Naive B cell (primary cell): ENCODE results near the gene CDC34. TPM values are rescaled to one million over a fixed set of nuclear protein-coding genes. Genes with fewer than 3 reads are reported as not detected.

Experiments
- ATAC-seq, 2 donors: fragments of 150-1000 bp; cut with Tn5 transposase; 2 replicates each; pipeline ENCODE4 v1.10.0; 2021; ENCODE audit warnings: low read depth in 2 of 2, mild to moderate bottlenecking in 2 of 2, moderate library complexity in 2 of 2
- DNase-seq: peaks from one replicate; pipeline ENCODE4 v3.0.0; 2022
- H3K27ac Mint-ChIP-seq, 6 donors: one replicate each; pipeline ENCODE4 v1.8.0; 2020 to 2022; ENCODE audit warnings: mild to moderate bottlenecking in 6 of 6, mixed read lengths in 6 of 6, moderate library complexity in 5 of 6, inconsistent platforms in 2 of 6
- H3K27me3 Mint-ChIP-seq, 3 donors: one replicate each; pipeline ENCODE4 v1.8.0; 2021 to 2022; ENCODE audit warnings: mixed read lengths in 3 of 3, mild to moderate bottlenecking in 1 of 3
- H3K36me3 Mint-ChIP-seq, 2 donors: one replicate each; pipeline ENCODE4 v1.8.0; 2020 to 2022; ENCODE audit warnings: mixed read lengths in 2 of 2, inconsistent platforms in 1 of 2, mild to moderate bottlenecking in 1 of 2
- H3K4me1 Mint-ChIP-seq, 3 donors: one replicate each; pipeline ENCODE4 v1.8.0; 2020 to 2022; ENCODE audit warnings: mixed read lengths in 3 of 3, inconsistent platforms in 1 of 3, mild to moderate bottlenecking in 1 of 3, moderate library complexity in 1 of 3
- H3K4me3 Mint-ChIP-seq, 8 donors: one replicate each; pipeline ENCODE4 v1.8.0; 2020 to 2022; ENCODE audit warnings: mild to moderate bottlenecking in 8 of 8, mixed read lengths in 8 of 8, moderate library complexity in 8 of 8, inconsistent platforms in 2 of 8
- H3K9me3 Mint-ChIP-seq, 7 donors: one replicate each; pipeline ENCODE4 v1.8.0; 2020 to 2022; ENCODE audit warnings: mixed read lengths in 7 of 7, mild to moderate bottlenecking in 5 of 7, inconsistent platforms in 2 of 7, moderate library complexity in 1 of 7
- polyA plus RNA-seq, 6 donors: library from polyadenylated mRNA; unstranded; fragments of 300-500 nt; fragmentation: Illumina TruSeq; gene quantifications; one replicate each; pipeline ENCODE4 v1.2.3, GENCODE V29; 2021; ENCODE audit warnings: low read depth in 6 of 6

CDC34 gene
- polyA plus RNA-seq, 6 donors from 2014 or later: 17.7 to 30.6 (median 19.4) TPM

GRCh38 chr19:493391-494170 is 38.0 kb upstream of the CDC34 start:
- Mint-ChIP-seq H3K27ac (peak overlapping the region in 2 of 6 donors; percentile 68 to 86), H3K4me3 (no peak overlapping the region), H3K4me1 (peaks cover 11 to 13% (median 12%) of the 10 kb centered on the region in 3 donors), H3K36me3 (no peaks in the 10 kb centered on the region), H3K9me3 (no peaks in the 10 kb centered on the region), H3K27me3 (peaks cover 0 to 17% (median 13%) of the 10 kb centered on the region in 3 donors)
- DNase-seq (no peak), ATAC-seq (no peak)

- H3K9me3 Mint-ChIP-seq: peaks cover 0 to 3% (median 0%) of the 10 kb centered on the region in 7 donors
- H3K4me3 Mint-ChIP-seq: no peak overlapping the region
- peaks cover 0 to 6% of the 10 kb centered on the region in 2 donors for H3K36me3 Mint-ChIP-seq
- peaks cover 5 to 23% (median 22%) of the 10 kb centered on the region in 3 donors for H3K27me3 Mint-ChIP-seq
- peaks cover 16 to 18% (median 17%) of the 10 kb centered on the region in 3 donors for H3K4me1 Mint-ChIP-seq
- ATAC-seq (no peak), DNase-seq (no peak)
- H3K27ac Mint-ChIP-seq: no peak overlapping the region
Measured at GRCh38 chr19:494171-495080, 37.1 kb upstream of the CDC34 start.

- Mint-ChIP-seq H3K27ac (no peak overlapping the region), H3K4me1 (peaks cover 15 to 19% (median 17%) of the 10 kb centered on the region in 3 donors), H3K27me3 (peaks cover 7 to 26% (median 26%) of the 10 kb centered on the region in 3 donors), H3K36me3 (peaks cover 0 to 9% of the 10 kb centered on the region in 2 donors), H3K4me3 (no peak overlapping the region), H3K9me3 (peaks cover 0 to 4% (median 0%) of the 10 kb centered on the region in 7 donors)
- DNase-seq: no peak
- no peak for ATAC-seq
Measured at GRCh38 chr19:495081-495401, 36.5 kb upstream of the CDC34 start.

GRCh38 chr19:495402-496111 is 36.0 kb upstream of the CDC34 start:
- Mint-ChIP-seq H3K4me1 (peaks cover 13 to 19% (median 17%) of the 10 kb centered on the region in 3 donors), H3K9me3 (peaks cover 0 to 4% (median 0%) of the 10 kb centered on the region in 7 donors), H3K4me3 (peak overlapping the region in 2 of 8 donors; percentile 37 to 67), H3K36me3 (peaks cover 0 to 9% of the 10 kb centered on the region in 2 donors), H3K27me3 (peaks cover 7 to 26% (median 26%) of the 10 kb centered on the region in 3 donors), H3K27ac (peak overlapping the region in 2 of 6 donors; percentile 18 to 82)
- DNase-seq: no peak
- peak; percentile 33 to 47 for ATAC-seq

- H3K9me3 Mint-ChIP-seq: peaks cover 0 to 4% (median 0%) of the 10 kb centered on the region in 7 donors
- H3K27ac Mint-ChIP-seq: peak within 1 kb of the TSS in 2 of 6 donors; percentile 18 to 82
- DNase-seq: no peak
- H3K4me1 Mint-ChIP-seq: peaks cover 13 to 19% (median 17%) of the 10 kb centered on the region in 3 donors
- H3K27me3 Mint-ChIP-seq: peaks cover 7 to 26% (median 26%) of the 10 kb centered on the region in 3 donors
- no peak for ATAC-seq
- peaks cover 0 to 9% of the 10 kb centered on the region in 2 donors for H3K36me3 Mint-ChIP-seq
- H3K4me3 Mint-ChIP-seq: peak within 1 kb of the TSS in 4 of 8 donors; percentile 10 to 67 (median 32)
Measured at GRCh38 chr19:496112-496665, 35.4 kb upstream of the CDC34 start, which contains the start of gene MADCAM1. Gene MADCAM1, plus strand, starts transcription at chr19:496486. Its CDS starts 14 bp downstream, at chr19:496500.

GRCh38 chr19:496986-497385 is 34.6 kb upstream of the CDC34 start:
- Mint-ChIP-seq H3K36me3 (peaks cover 0 to 9% of the 10 kb centered on the region in 2 donors), H3K4me1 (peaks cover 13 to 19% (median 17%) of the 10 kb centered on the region in 3 donors), H3K9me3 (peaks cover 0 to 4% (median 0%) of the 10 kb centered on the region in 7 donors), H3K27ac (no peak overlapping the region), H3K27me3 (peaks cover 7 to 26% (median 26%) of the 10 kb centered on the region in 3 donors), H3K4me3 (peak overlapping the region in 1 of 8 donors; percentile 32)
- DNase-seq (no peak), ATAC-seq (no peak)

- Mint-ChIP-seq H3K4me1 (peaks cover 16 to 19% (median 19%) of the 10 kb centered on the region in 3 donors), H3K4me3 (peak overlapping the region in 3 of 8 donors; percentile 10 to 32 (median 26))
Measured at GRCh38 chr19:497491-497868, 34.1 kb upstream of the CDC34 start.

GRCh38 chr19:497869-498510 is 33.6 kb upstream of the CDC34 start:
- Mint-ChIP-seq H3K27ac (peak overlapping the region in 1 of 6 donors; percentile 59), H3K36me3 (peaks cover 0 to 9% of the 10 kb centered on the region in 2 donors), H3K27me3 (peaks cover 7 to 26% (median 26%) of the 10 kb centered on the region in 3 donors), H3K4me1 (peaks cover 21 to 22% (median 21%) of the 10 kb centered on the region in 3 donors), H3K9me3 (peaks cover 0 to 4% (median 0%) of the 10 kb centered on the region in 7 donors), H3K4me3 (peak overlapping the region in 5 of 8 donors; percentile 3 to 56 (median 47))
- no peak for DNase-seq
- peak in 1 of 2 donors; percentile 24 for ATAC-seq

More at GRCh38 chr19:497491-497868, 34.1 kb upstream of the CDC34 start:
- H3K27me3 Mint-ChIP-seq: peaks cover 7 to 26% (median 26%) of the 10 kb centered on the region in 3 donors
- no peak overlapping the region for H3K27ac Mint-ChIP-seq
- peak; percentile 25 to 30 for ATAC-seq
- H3K9me3 Mint-ChIP-seq: peaks cover 0 to 4% (median 0%) of the 10 kb centered on the region in 7 donors
- peaks cover 0 to 9% of the 10 kb centered on the region in 2 donors for H3K36me3 Mint-ChIP-seq
- DNase-seq: no peak

GRCh38 chr19:498511-498891 is 33.1 kb upstream of the CDC34 start:
- Mint-ChIP-seq H3K9me3 (peaks cover 0 to 4% (median 0%) of the 10 kb centered on the region in 7 donors), H3K27me3 (peaks cover 7 to 26% (median 26%) of the 10 kb centered on the region in 3 donors), H3K4me1 (peaks cover 20 to 23% (median 21%) of the 10 kb centered on the region in 3 donors), H3K36me3 (peaks cover 0 to 9% of the 10 kb centered on the region in 2 donors), H3K4me3 (peak overlapping the region in 3 of 8 donors; percentile 29 to 56 (median 51)), H3K27ac (peak overlapping the region in 1 of 6 donors; percentile 59)
- ATAC-seq (no peak), DNase-seq (no peak)

- peaks cover 0 to 9% of the 10 kb centered on the region in 2 donors for H3K36me3 Mint-ChIP-seq
- no peak for DNase-seq
- no peak for ATAC-seq
- H3K27me3 Mint-ChIP-seq: peaks cover 7 to 26% (median 26%) of the 10 kb centered on the region in 3 donors
- peaks cover 16 to 23% (median 16%) of the 10 kb centered on the region in 3 donors for H3K4me1 Mint-ChIP-seq
- peaks cover 0 to 4% (median 0%) of the 10 kb centered on the region in 7 donors for H3K9me3 Mint-ChIP-seq
- peak overlapping the region in 2 of 6 donors; percentile 27 to 59 for H3K27ac Mint-ChIP-seq
- peak overlapping the region in 3 of 8 donors; percentile 32 to 61 (median 57) for H3K4me3 Mint-ChIP-seq
Measured at GRCh38 chr19:498977-499623, 32.5 kb upstream of the CDC34 start.

- Mint-ChIP-seq H3K9me3 (peaks cover 0 to 4% (median 0%) of the 10 kb centered on the region in 7 donors), H3K36me3 (peaks cover 0 to 9% of the 10 kb centered on the region in 2 donors), H3K4me3 (peak overlapping the region in 1 of 8 donors; percentile 18), H3K4me1 (peaks cover 16 to 34% (median 22%) of the 10 kb centered on the region in 3 donors), H3K27ac (no peak overlapping the region), H3K27me3 (peaks cover 7 to 20% (median 18%) of the 10 kb centered on the region in 3 donors)
- DNase-seq (no peak), ATAC-seq (no peak)
Measured at GRCh38 chr19:501646-502045, 29.9 kb upstream of the CDC34 start.
